H1 (cell line): ENCODE data around the gene DIABLO. TPM values are rescaled to one million over a fixed set of nuclear protein-coding genes. Genes with fewer than 3 reads are reported as not detected.

Experiments
- CTCF ChIA-PET: fragments of 300-600 bp; sonication (Branson Sonifier 250); formaldehyde crosslinking; loops from one replicate; lab custom pipeline; 2021; ENCODE audit not compliant: partially characterized antibody; lab: Charles Lee
- POLR2A ChIA-PET: fragments of 300-600 bp; sonication (Branson Sonifier 250); formaldehyde crosslinking; loops from one replicate; lab custom pipeline; 2021; ENCODE audit warnings: inconsistent platforms; ENCODE audit not compliant: partially characterized antibody; lab: Charles Lee
- DNase-seq, 2 experiments: peaks; one replicate each; pipeline versions ENCODE4 v3.0.0 to v3.0.0-alpha.2; 2010 to 2022; ENCODE audit warnings: low spot score in 2 of 2, low read depth in 1 of 2, mixed read lengths in 1 of 2
- FAIRE-seq: peaks from 2 replicates; lab custom pipeline; 2011; peaks lifted over from hg19 to GRCh38; lab: Jason Lieb, UNC
- H2AFZ ChIP-seq: 2 replicates; pipeline ENCODE4 v1.8.1; 2012; ENCODE audit warnings: low read length, inconsistent platforms
- H2AK5ac ChIP-seq: 2 replicates; pipeline ENCODE4 v1.6.1; 2013; ENCODE audit warnings: low read depth, low read length
- H2BK120ac ChIP-seq: replicated peaks from 2 replicates; pipeline ENCODE3; 2013; ENCODE audit warnings: low read depth, low read length, inconsistent platforms
- H2BK12ac ChIP-seq: 2 replicates; pipeline ENCODE4 v1.6.1; 2013; ENCODE audit warnings: low read depth, low read length
- H2BK15ac ChIP-seq: 2 replicates; pipeline ENCODE4 v1.6.1; 2013; ENCODE audit warnings: low read length
- H2BK20ac ChIP-seq: 2 replicates; pipeline ENCODE4 v1.6.1; 2013; ENCODE audit warnings: low read length
- H2BK5ac ChIP-seq: 2 replicates; pipeline ENCODE4 v1.6.1; 2013; ENCODE audit warnings: low read depth, low read length
- H3K14ac ChIP-seq: 2 replicates; pipeline ENCODE4 v1.6.1; 2013; ENCODE audit warnings: inconsistent platforms; ENCODE audit not compliant: insufficient read length
- H3K18ac ChIP-seq: 2 replicates; pipeline ENCODE4 v1.6.1; 2013; ENCODE audit warnings: low read length; ENCODE audit errors: extremely low read depth
- H3K23ac ChIP-seq: 2 replicates; pipeline ENCODE4 v1.6.1; 2013; ENCODE audit warnings: inconsistent platforms; ENCODE audit not compliant: insufficient read length
- H3K23me2 ChIP-seq: 2 replicates; pipeline ENCODE4 v1.6.1; 2013; ENCODE audit warnings: low read depth, low read length
- H3K27ac ChIP-seq: 2 replicates; pipeline ENCODE4 v1.6.1; 2011; ENCODE audit warnings: low read depth, low read length, inconsistent platforms
- H3K27me3 ChIP-seq, 4 experiments: replicated peaks in 1 of 4; 1 replicate in 1 of 4; 2 replicates in 3 of 4; pipeline versions ENCODE4 v1.6.1 to v1.8.1; 2011 to 2013; ENCODE audit warnings: low read length in 3 of 4, mild to moderate bottlenecking in 3 of 4, inconsistent platforms in 2 of 4, mixed read lengths in 2 of 4, moderate library complexity in 1 of 4; ENCODE audit not compliant: control insufficient read depth in 3 of 4, insufficient read depth in 3 of 4; ENCODE audit errors: extremely low read depth in 1 of 4
- H3K36me3 ChIP-seq, 4 experiments: 2 replicates each; pipeline versions ENCODE4 v1.6.1 to v1.8.1; 2011 to 2013; ENCODE audit warnings: mild to moderate bottlenecking in 4 of 4, low read length in 3 of 4, moderate library complexity in 2 of 4, control low read depth in 1 of 4, inconsistent platforms in 1 of 4; ENCODE audit not compliant: insufficient read depth in 4 of 4, control insufficient read depth in 2 of 4
- H3K4ac ChIP-seq: replicated peaks from 2 replicates; pipeline ENCODE3; 2013; ENCODE audit warnings: low read length, low read depth, mixed read lengths, inconsistent platforms; ENCODE audit not compliant: insufficient read length
- H3K4me1 ChIP-seq, 4 experiments: replicated peaks in 1 of 4; 1 replicate in 1 of 4; 2 replicates in 3 of 4; pipeline versions ENCODE4 v1.6.1 to v1.8.1; 2011 to 2013; ENCODE audit warnings: low read length in 3 of 4, inconsistent platforms in 2 of 4, mixed read lengths in 1 of 4; ENCODE audit not compliant: insufficient read depth in 4 of 4, control insufficient read depth in 3 of 4
- H3K4me2 ChIP-seq, 2 experiments: 2 replicates each; pipeline versions ENCODE4 v1.6.1 to v1.8.1; 2011 to 2013; ENCODE audit warnings: low read depth in 2 of 2, low read length in 2 of 2, control low read depth in 1 of 2, inconsistent platforms in 1 of 2, mild to moderate bottlenecking in 1 of 2; ENCODE audit not compliant: insufficient read depth in 1 of 2
- H3K4me3 ChIP-seq, 4 experiments: fragments of 200-600, 300-600 bp in 1 of 4; sonication (generic), shearing (Covaris generic), sonication (Bioruptor Twin) in 1 of 4; 2 replicates each; pipeline versions ENCODE4 v1.5.1 to v1.8.1; 2011 to 2016; ENCODE audit warnings: low read length in 4 of 4, low read depth in 3 of 4, control low read depth in 2 of 4, inconsistent platforms in 2 of 4, mild to moderate bottlenecking in 2 of 4, mixed read lengths in 1 of 4, moderate library complexity in 1 of 4; ENCODE audit not compliant: insufficient read depth in 2 of 4; ENCODE audit errors: extremely low read depth in 1 of 4
- H3K56ac ChIP-seq: replicated peaks from 2 replicates; pipeline ENCODE3; 2013; ENCODE audit warnings: low read depth, mild to moderate bottlenecking, mixed read lengths, low read length, inconsistent platforms; ENCODE audit not compliant: insufficient read length
- H3K79me1 ChIP-seq: 2 replicates; pipeline ENCODE4 v1.6.1; 2013; ENCODE audit warnings: low read depth, low read length, control low read depth
- H3K79me2 ChIP-seq, 2 experiments: 2 replicates each; pipeline versions ENCODE4 v1.6.1 to v1.8.1; 2012 to 2013; ENCODE audit warnings: low read length in 2 of 2, mild to moderate bottlenecking in 2 of 2, inconsistent platforms in 1 of 2; ENCODE audit not compliant: insufficient read depth in 2 of 2, control insufficient read depth in 1 of 2
- H3K9ac ChIP-seq, 4 experiments: replicated peaks in 1 of 4; 1 replicate in 1 of 4; 2 replicates in 3 of 4; pipeline versions ENCODE4 v1.6.1 to v1.8.1; 2011 to 2013; ENCODE audit warnings: low read depth in 3 of 4, low read length in 3 of 4, control low read depth in 2 of 4, mild to moderate bottlenecking in 2 of 4, moderate library complexity in 2 of 4, inconsistent platforms in 1 of 4; ENCODE audit errors: extremely low read depth in 1 of 4
- H3K9me3 ChIP-seq, 2 experiments: 2 replicates each; pipeline versions ENCODE4 v1.6.1 to v1.8.1; 2012 to 2013; ENCODE audit warnings: mild to moderate bottlenecking in 2 of 2, moderate library complexity in 2 of 2, control low read depth in 1 of 2, inconsistent platforms in 1 of 2, low read depth in 1 of 2, low read length in 1 of 2, mixed read lengths in 1 of 2; ENCODE audit not compliant: insufficient read depth in 2 of 2
- H4K20me1 ChIP-seq, 2 experiments: replicated peaks in 1 of 2; 2 replicates each; pipeline versions ENCODE3 to v1.8.1; 2011 to 2013; ENCODE audit warnings: inconsistent platforms in 2 of 2, low read length in 2 of 2, mild to moderate bottlenecking in 1 of 2; ENCODE audit not compliant: insufficient read depth in 2 of 2, control insufficient read depth in 1 of 2
- H4K5ac ChIP-seq: 2 replicates; pipeline ENCODE4 v1.6.1; 2013; ENCODE audit warnings: low read length, low read depth, mixed read lengths, inconsistent platforms; ENCODE audit not compliant: insufficient read length
- H4K8ac ChIP-seq: 2 replicates; pipeline ENCODE4 v1.8.0; 2013; ENCODE audit warnings: mild to moderate bottlenecking, moderate library complexity, low read length, inconsistent platforms; ENCODE audit not compliant: insufficient read depth; ENCODE audit errors: extremely low read depth
- H4K91ac ChIP-seq: replicated peaks from 2 replicates; pipeline ENCODE3; 2013; ENCODE audit warnings: low read length, mixed read lengths, inconsistent platforms; ENCODE audit not compliant: insufficient read length
- ASH2L ChIP-seq: fragments of 200-600, 300-600 bp; sonication (generic); IDR thresholded peaks from one replicate; pipeline ENCODE4 v1.7.1; 2017; ENCODE audit warnings: low read length
- BRCA1 ChIP-seq: IDR thresholded peaks from 2 replicates; pipeline ENCODE4 v1.6.1; 2012; ENCODE audit warnings: low read depth, low read length, improper control_type of control experiment
- CREB1 ChIP-seq: IDR thresholded peaks from 2 replicates; pipeline ENCODE4 v1.6.1; 2012; ENCODE audit warnings: inconsistent platforms
- E2F6 ChIP-seq: IDR thresholded peaks from 2 replicates; pipeline ENCODE4 v1.6.1; 2012; ENCODE audit warnings: inconsistent platforms
- JUN ChIP-seq: IDR thresholded peaks from 2 replicates; pipeline ENCODE4 v1.6.1; 2011; ENCODE audit warnings: low read depth, mild to moderate bottlenecking, improper control_type of control experiment, low read length
- JUND ChIP-seq: IDR thresholded peaks from 2 replicates; pipeline ENCODE4 v1.6.1; 2011; ENCODE audit warnings: mild to moderate bottlenecking, improper control_type of control experiment, low read length
- SIX5 ChIP-seq: IDR thresholded peaks from 2 replicates; pipeline ENCODE4 v1.6.1; 2011; ENCODE audit warnings: mild to moderate bottlenecking, low read depth, low read length
- ZNF274 ChIP-seq: IDR thresholded peaks from 2 replicates; pipeline ENCODE4 v1.7.0; 2012; ENCODE audit warnings: low read length, borderline replicate concordance; ENCODE audit errors: extremely low read depth
- WGBS, 2 experiments: shearing (Covaris generic) in 1 of 2; methylation state at CpG; one replicate each; pipeline versions ENCODE4 v1.1.6 to v1.1.7; 2013 to 2015; ENCODE audit warnings: low lambda C conversion rate in 2 of 2, mixed read lengths in 2 of 2, inconsistent platforms in 1 of 2, low coverage in 1 of 2, missing lambda C conversion rate in 1 of 2; ENCODE audit not compliant: insufficient replicate concordance in 2 of 2, insufficient coverage in 1 of 2, insufficient read length in 1 of 2; ENCODE audit errors: extremely low coverage in 1 of 2, missing lambda C conversion rate in 1 of 2; 5-methylcytosine and 5-hydroxymethylcytosine counted together
- polyA plus RNA-seq, 7 experiments: library from polyadenylated mRNA; depleted of rRNA in 3 of 7; stranded (reverse) in 5 of 7; unstranded in 2 of 7; fragments of >200 nt in 5 of 7; fragments of 200-250 nt in 2 of 7; gene quantifications; 1 replicate in 5 of 7; 2 replicates in 1 of 7; 4 replicates in 1 of 7; pipeline versions ENCODE4 v1.2.1 to v1.2.3, GENCODE V29; 2011 to 2013; ENCODE audit warnings: missing spikeins in 2 of 7, mixed read lengths in 2 of 7
- total RNA-seq: library from RNA; stranded (reverse); fragmentation: NEBNext Ultra II Directional; extraction: Animal tissue kit (Norgen Biotek cat#: 25700); gene quantifications from 2 replicates; pipeline ENCODE4 v1.2.1, GENCODE V29; 2021

Gene DIABLO
- total and polyA plus RNA-seq, 2 of the 8 experiments (the other 6 are each of a cell fraction or from before 2014, with no cell fraction given) = 65.2 to 68.3 TPM

- Histone ChIP-seq H3K4me1 (no peaks in the 10 kb centered on the region), H3K79me1 (no peaks in the 10 kb centered on the region), H4K91ac (no peak overlapping the region), H2BK15ac (no peak overlapping the region), H2BK5ac (no peak overlapping the region), H3K56ac (no peak overlapping the region), H3K4me3 (no peak overlapping the region), H3K27me3 (no peaks in the 10 kb centered on the region), H3K36me3 (peaks cover 5 to 27% (median 14%) of the 10 kb centered on the region in 4 experiments), H2BK12ac (no peak overlapping the region), H4K20me1 (peaks cover 0 to 6% of the 10 kb centered on the region in 2 experiments), H3K4ac (no peak overlapping the region), H3K23ac (no peak overlapping the region), H3K14ac (no peak overlapping the region), H2BK20ac (no peak overlapping the region), H3K4me2 (no peak overlapping the region), H2AK5ac (no peak overlapping the region), H3K23me2 (no peaks in the 10 kb centered on the region), H3K27ac (no peak overlapping the region), H4K8ac (no peak overlapping the region), H4K5ac (no peak overlapping the region), H3K18ac (no peak overlapping the region), H2BK120ac (no peak overlapping the region), H2AFZ (no peak overlapping the region), H3K9me3 (no peaks in the 10 kb centered on the region), H3K79me2 (no peaks in the 10 kb centered on the region), H3K9ac (no peak overlapping the region)
- no peak for FAIRE-seq
- WGBS, 2 experiments = 95% methylated on average over 10 of the region's 10 CpGs; no CpG with 5 or more reads in 1 of the 2 experiments
- CTCF ChIA-PET = interaction anchor here (0.6 to 1.4 kb wide), 2 partner anchors 12 to 106 kb away, joined by 3 read pairs; no protein-coding TSS in a partner anchor
- TF ChIP-seq E2F6 = no peak
- TF ChIP-seq BRCA1 = no peak
- TF ChIP-seq JUN = no peak
- no peak for TF ChIP-seq JUND
- TF ChIP-seq ZNF274 = no peak
- no peak for TF ChIP-seq CREB1
- TF ChIP-seq SIX5 = no peak
- TF ChIP-seq ASH2L = no peak
- DNase-seq = no peak
- POLR2A ChIA-PET = interaction anchor here (0.6 to 1.7 kb wide), 4 partner anchors 9 to 124 kb away, joined by 3 to 5 read pairs (median 5); no protein-coding TSS in a partner anchor
Observed at GRCh38 chr12:122232691-122233090, 6.8 kb upstream of the DIABLO start.
